Frontal cortex (tissue), 4 donors: Measurements from ENCODE around the gene PNMT. TPM values are rescaled to one million over a fixed set of nuclear protein-coding genes. Genes with fewer than 3 reads are reported as not detected.
A peak's percentile ranks its signal among the peaks of the same experiment; 100 is the strongest.

Experiments
- DNase-seq, 2 donors: peaks; one replicate each; pipeline ENCODE4 v3.0.0; 2012; ENCODE audit warnings: low spot score in 2 of 2
- FAIRE-seq: peaks from 2 replicates; lab custom pipeline; 2012; peaks lifted over from hg19 to GRCh38; lab: Jason Lieb, UNC
- total RNA-seq: library from RNA; depleted of rRNA; stranded (reverse); fragments of >200 nt; gene quantifications from one replicate; pipeline ENCODE4 v1.2.3, GENCODE V29; 2014
- donor health status: control.
- donor health status: control.
- donor health status: control.

PNMT gene, protein sequence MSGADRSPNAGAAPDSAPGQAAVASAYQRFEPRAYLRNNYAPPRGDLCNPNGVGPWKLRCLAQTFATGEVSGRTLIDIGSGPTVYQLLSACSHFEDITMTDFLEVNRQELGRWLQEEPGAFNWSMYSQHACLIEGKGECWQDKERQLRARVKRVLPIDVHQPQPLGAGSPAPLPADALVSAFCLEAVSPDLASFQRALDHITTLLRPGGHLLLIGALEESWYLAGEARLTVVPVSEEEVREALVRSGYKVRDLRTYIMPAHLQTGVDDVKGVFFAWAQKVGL
- total RNA-seq: 3.7 TPM

DNA sequence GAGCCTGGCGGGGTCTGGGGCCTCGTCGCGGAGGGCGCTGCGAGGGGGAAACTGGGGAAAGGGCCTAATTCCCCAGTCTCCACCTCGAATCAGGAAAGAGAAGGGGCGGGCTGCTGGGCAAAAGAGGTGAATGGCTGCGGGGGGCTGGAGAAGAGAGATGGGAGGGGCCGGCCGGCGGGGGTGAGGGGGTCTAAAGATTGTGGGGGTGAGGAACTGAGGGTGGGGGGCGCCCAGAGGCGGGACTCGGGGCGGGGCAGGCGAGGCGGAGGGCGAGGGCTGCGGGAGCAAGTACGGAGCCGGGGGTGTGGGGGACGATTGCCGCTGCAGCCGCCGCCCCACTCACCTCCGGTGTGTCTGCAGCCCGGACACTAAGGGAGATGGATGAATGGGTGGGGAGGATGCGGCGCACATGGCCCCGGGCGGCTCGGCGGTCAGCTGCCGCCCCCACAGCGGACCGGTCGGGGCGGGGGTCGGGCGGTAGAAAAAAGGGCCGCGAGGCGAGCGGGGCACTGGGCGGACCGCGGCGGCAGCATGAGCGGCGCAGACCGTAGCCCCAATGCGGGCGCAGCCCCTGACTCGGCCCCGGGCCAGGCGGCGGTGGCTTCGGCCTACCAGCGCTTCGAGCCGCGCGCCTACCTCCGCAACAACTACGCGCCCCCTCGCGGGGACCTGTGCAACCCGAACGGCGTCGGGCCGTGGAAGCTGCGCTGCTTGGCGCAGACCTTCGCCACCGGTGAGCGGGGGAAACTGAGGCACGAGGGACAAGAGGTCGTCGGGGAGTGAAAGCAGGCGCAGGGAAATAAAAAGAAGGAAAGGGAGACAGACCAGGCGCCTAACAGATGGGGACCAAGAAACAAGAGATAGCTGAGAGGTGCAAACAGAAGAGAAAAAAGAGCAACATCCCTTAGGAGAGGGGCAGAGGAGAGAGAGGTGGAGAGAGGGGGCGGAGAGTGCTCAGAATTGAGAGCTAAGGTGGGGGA, at the start of gene PNMT:
Gene PNMT (plus strand): TSS at position 509 of the 980 bp plus-strand sequence. CDS start 23 bp downstream, at position 532.
- FAIRE-seq (no peak), DNase-seq (peak; percentile 67 to 75)

DNA sequence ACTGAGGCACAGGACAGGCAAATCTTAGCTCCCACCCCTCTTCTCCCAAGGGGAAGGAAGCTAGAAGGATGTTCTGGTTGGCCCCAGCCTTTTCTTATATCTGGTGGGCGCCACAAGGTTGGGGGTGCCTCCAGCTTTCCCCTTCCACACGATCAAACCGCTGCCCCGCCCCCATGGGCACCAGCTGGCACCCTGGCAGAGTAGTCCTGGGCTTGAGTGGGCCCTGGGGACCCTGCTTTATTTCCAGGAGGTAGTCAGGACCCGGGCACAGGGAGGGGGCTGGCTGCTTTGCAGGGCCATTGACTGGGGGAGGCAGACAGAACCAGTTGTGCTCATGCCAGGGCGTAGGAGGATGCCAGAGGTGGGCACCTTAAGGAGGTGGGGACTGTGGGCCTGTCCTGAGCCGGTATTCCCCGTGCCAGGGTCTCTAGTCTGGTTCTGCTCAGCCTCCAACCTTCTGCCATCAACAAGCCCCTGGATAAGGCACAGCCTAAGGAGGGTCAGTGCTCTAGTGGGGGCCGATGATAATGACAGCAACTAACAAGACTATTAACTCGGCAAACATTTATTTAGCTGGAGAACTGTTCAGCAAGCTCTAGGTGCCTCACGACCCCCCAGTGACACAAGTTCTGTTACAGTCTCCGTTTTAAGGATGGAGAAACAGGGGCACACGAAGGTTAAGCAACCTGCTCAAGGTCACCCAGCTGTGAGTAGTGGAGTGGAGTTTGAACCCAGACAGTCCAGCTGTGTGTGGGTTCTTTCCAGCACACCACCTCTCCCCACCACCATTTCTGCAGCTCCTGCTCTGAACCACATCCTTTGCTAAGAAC, 49.1 kb upstream of the PNMT start:
- FAIRE-seq: no peak
- no peak for DNase-seq

DNA sequence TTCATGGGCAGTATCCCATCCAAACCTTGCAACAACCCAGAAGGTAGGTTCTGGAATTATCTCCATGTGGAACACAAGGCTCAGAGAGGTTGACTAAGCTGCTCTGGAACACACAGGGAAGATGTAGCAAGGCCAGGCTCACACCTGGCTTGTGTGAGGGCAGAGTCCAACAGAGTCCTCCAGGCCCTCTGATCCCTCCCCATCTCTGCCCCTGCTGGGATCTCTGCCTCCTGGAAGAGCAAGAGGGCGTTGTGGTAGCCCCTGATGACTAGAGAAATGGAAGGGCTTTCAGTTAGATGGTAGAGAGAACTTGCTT, 48.5 kb upstream of the PNMT start:
- no peak for FAIRE-seq
- DNase-seq: no peak

DNA sequence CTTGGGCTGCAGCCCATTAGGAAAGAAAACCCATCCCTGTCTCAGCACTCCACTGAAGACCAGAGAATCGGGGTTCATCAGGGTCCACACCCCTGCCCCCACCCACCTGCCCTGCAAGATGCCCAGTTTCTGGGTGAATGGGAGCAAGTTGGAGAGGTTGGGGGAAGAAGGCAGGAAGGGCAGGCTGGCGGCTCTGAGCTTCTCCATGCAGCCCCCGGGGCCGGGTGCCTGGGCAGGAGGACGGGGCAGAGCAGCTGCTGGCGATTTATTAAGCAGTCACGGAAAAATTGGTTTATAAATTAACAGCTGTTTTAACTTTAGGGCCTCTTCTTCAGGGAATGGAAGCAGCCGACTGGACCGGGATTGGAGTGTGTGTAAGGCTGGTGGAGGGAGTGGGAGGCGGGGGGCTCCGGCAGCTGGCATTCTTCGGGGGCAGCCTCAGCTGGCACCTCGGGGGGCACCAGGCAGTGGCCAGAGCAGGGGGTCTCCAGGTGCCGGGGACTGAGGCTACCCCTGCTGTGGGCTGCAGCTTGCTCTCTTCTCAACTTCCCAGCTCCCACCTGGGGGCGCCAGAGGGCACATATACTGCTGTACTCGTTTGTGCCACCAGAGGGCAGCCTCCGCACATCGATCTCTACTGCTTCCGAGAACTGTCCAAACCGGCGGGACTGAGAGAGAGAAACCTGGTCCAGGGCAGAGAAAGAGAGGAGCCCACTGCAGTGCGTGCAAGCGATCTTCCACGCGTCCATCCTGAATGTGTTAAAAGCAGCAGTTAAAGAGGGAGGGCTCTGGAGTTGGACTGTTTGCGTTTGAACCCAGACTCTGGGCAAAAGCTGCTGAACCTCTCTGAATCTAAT, 46.5 kb upstream of the PNMT start:
- DNase-seq (peak; percentile 87 to 90), FAIRE-seq (no peak)

DNA sequence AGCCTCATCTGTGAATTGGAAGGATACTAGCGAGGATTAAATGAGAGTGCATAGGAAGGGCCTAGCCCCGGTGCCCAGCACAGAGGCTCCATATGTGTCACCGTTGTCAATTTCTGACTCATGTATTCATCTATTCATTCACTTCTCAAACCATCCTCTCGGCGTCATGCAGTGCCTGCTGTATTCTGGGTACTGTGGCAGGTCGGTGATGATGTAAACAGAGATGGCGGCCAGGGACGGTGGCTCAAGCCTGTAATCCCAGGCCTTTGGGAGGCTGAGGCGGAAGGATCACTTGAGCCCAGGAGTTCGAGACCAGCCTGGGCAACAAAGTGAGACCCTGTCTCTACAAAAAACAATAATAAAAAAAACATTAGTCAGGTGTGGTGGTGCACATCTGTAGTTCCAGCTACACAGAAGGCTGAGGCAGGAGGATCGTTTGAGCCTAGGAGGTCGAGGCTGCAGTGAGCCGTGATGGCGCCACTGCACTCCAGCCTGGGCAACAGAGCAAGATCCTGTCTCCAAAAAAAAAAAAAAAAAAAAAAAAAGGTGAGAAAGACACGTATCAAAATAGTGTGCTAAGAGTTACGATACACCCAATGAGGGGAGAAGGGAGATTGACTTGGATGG, 45.8 kb upstream of the PNMT start:
- FAIRE-seq: no peak

DNA sequence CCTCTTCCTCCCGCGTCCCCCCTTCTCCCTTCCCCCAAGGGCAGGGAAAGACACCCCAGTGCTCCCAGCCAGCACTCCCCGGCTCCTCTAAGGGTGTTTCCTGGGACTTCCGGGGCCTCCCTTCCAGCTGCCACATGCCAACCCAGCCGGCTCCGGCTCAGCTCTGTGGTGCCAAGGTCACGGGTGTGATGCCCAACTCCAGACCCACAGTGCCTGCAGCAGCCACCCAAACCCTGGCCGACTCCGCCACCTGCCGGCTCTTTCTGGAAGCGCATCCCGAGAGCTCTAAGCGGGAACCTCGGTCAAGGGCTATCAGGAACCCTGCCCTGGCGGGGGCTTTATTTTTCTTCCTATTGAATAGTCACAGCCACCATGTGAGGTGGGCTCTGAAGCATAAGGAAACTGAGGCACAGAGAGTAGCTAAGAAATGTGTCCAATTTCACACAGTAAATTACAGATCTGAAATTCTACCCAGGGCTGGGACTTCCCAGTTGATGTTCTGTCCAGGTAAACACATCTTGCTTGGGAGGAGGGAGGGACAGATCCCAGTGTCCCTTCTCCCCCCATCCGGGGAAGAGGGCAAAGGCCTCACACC, 44.8 kb upstream of the PNMT start:
- FAIRE-seq (no peak), DNase-seq (peak; percentile 78 to 80)

More for the DNA sequence above, 45.8 kb upstream of the PNMT start:
- DNase-seq: no peak

DNA sequence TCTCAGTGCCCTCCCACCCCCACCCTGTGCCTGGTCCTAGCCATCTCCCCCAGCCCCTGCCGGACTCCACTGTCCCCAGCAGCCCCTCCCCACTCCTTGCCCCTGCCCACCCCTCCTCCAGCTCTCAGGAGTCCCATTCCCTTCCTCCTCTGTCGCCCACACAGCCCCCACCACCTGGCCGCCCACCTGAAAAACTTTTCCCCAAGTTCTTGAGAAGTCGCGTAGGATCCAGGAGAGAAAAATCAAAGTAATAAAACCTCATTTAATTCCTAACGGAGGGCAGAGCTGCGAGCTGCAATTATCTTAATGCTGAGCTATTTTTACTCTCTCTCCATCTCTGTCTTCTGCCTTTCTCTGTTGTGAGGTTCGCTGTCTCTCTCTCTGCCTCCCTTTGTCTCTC, 43.9 kb upstream of the PNMT start:
- DNase-seq: no peak
- FAIRE-seq: no peak

DNA sequence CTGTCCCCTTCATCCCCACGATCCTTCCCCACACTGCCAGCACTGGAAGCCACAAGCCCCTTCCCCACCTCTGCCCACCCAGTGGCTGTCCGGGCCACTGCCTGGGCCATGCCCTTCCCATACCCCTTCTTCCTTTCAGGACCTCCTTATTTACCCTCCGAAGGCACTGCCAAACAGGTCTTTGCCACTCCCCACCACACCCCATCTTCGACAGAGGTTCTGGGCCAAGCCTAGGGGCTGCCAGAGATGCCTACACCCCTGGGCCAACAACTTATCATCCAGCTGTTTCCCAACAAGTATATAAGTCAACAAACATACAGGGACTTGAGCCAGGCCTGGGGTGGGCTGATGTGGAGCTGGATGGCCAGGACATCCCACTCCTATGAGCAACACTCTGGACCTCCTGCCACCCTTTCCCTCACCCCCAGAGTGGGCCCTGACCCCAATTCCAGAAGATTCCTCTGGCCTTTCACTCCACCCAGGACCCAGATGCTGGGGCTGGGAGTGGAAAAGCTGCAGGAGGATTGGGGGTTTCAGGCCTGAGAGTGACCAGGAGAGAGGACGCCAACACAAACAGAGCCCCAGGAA, 43.0 kb upstream of the PNMT start:
- DNase-seq (no peak), FAIRE-seq (no peak)

DNA sequence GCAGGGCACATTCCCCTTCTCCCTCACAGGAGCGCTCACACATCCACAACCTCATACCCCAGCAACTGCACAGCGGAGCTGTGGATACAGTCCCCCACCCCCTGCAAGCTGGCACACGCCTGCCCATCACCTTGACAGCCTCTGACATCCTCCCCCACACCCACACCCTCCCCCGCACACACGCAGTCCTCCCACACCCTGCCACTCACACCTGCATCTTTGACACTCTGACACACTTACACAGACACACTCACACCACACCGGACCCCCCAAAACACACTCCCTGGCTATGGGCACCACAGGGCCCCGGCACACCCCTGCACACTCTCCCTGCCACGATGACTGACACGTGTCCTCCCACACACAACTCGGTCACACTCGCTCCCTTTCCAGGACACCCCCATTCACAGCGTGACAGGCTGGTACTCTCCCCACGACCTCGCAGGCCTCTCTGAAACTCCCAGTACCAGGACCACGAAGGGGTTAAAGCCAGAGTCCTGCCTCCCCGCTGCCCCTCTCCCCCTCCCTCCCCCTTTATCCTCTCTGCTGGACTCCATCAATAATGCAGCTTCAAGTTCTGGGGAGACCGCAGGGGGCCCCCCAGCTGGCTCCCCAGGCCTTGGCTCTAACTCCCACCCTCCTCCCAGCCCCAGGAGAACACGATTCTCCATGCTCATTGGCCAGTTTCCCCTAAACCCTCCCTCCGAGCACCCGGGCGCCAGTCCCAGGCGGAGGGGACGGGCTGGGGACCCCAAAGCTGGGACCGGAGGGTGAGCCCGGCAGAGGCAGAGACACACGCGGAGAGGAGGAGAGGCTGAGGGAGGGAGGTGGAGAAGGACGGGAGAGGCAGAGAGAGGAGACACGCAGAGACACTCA, 41.8 kb upstream of the PNMT start, which contains the start of gene PPP1R1B:
Gene PPP1R1B (plus strand): TSS at position 782 of the 876 bp plus-strand sequence. CDS start 441 bp downstream, outside the sequence.
- DNase-seq (no peak), FAIRE-seq (no peak)

DNA sequence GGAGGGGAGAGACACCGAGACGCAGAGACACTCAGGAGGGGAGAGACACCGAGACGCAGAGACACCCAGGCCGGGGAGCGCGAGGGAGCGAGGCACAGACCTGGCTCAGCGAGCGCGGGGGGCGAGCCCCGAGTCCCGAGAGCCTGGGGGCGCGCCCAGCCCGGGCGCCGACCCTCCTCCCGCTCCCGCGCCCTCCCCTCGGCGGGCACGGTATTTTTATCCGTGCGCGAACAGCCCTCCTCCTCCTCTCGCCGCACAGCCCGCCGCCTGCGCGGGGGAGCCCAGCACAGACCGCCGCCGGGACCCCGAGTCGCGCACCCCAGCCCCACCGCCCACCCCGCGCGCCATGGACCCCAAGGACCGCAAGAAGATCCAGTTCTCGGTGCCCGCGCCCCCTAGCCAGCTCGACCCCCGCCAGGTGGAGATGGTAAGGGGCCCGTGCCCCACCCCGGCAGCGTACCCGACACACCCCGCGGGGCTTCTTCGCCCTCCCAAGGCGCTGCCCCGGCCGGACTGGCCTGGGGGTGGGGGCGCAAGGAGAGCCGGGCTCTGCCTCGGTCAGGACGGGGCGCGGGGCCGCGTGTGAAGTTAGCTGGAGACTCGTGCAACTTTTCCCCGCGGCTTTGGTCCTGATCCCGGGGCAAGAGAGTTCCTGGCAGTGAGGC, 41.1 kb upstream of the PNMT start:
- FAIRE-seq (no peak), DNase-seq (no peak)

DNA sequence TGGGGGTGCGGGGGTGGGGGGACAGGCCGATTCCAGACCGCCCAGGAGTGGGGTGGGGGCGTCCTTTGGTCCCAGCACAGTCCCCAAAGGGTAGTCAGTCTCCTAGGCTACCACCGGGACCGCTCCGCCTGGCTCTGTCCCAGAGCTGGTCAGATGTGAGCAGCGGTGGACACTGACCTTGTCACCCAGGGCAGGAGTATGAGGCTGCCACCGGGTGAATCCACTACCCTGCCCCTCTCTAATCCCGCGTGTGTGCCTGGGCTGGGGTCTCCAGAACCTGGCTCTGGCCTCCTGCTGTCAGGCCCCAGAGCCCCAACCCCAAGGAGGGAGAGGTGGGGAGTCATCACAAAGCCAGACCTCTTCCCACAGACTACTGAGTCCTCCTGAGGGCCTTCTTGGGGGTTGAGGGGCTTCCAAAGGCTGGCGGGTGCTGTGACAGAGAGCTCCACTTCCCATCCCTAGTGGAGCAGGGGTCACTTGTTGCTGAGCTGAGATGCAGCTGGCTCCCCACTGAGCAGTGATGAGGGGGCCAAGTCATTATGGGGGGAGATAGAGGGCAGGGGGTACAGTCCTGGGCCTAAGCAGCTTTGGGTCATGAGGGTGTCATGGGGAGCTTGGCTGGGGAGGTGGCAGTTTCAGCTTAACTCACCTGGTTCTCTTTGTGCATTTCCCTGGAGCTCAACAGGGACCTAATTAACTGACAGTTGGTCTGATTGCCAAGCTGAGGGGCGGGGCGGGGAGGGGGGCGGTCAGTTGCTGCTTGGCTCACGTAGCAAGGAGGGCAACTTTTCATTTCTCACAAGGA, 40.3 kb upstream of the PNMT start:
- no peak for DNase-seq
- FAIRE-seq: no peak

DNA sequence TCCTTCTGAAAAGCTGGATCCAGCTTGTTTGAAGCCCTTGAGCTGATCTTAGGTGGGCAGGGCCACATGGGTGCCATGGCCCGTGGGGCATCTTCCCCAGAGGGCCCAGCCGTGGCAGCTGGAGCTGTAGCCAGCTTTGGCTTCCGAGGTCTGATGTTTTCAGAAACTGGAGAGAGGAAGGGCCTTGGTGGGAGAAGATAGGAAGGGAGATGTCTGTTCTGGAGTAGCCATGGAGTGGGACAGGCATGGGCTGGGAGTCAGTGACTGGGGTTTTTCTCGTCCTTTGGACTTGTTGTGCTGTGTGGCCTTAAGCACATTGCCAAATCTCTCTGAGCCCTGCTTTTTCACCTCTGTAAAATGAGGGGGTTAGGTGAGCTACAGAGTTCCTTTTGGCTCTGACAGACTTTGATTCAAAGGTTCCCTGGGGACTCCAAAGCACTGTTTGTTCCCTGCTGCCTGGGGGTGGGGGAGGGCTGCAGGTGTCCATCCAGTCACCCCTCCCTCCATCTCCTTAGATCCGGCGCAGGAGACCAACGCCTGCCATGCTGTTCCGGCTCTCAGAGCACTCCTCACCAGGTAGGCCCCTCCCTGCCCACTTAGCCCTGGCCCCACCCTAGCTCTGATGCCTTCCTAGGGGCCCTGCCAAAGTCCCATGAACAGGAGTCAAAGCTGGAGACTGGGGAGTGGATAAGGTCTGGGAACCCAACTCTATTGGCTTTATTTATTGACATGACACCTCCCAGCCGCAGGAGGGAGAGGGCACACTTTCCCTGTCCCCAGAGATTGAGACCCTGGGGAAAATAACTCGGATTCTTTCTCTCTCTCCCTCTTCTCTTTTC, 39.4 kb upstream of the PNMT start:
- DNase-seq: no peak
- FAIRE-seq: no peak

DNA sequence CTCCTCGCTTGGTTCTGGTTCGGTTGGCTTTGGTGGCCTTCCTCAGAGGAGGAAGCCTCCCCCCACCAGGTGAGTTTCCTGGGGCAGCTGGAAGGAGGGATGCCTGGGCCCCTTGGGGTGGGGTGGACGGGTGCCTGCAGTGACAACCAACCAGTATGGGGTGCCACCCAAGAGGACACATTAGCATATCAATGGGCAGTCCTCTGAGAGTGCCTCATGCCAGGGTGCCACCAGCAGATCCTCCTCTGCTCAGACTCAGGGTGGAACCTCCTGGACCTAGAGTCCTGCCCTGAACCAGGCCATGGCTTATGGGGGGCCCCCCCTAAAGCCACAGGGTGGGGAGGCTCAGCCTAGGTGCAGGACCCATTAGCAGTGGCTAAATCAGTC, 38.8 kb upstream of the PNMT start:
- FAIRE-seq: no peak
- no peak for DNase-seq

DNA sequence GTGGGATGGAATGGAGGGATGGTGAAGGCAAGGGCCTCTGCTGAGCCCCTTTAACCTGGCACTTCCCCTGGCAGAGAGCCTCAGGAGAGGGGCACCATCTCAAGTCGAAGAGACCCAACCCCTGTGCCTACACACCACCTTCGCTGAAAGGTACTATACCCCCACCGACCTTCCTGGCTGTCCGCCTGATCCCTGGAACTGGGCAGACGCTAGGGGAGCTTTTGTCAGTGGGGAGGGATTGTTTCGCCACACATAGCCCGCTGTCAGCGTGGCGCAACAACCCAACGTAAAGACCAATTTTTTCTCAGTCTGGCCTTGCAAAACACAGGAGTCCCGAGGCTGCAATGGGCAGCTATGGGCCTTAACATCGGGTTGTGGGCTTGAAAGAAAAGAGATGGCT, 38.4 kb upstream of the PNMT start:
- no peak for FAIRE-seq
- no peak for DNase-seq

DNA sequence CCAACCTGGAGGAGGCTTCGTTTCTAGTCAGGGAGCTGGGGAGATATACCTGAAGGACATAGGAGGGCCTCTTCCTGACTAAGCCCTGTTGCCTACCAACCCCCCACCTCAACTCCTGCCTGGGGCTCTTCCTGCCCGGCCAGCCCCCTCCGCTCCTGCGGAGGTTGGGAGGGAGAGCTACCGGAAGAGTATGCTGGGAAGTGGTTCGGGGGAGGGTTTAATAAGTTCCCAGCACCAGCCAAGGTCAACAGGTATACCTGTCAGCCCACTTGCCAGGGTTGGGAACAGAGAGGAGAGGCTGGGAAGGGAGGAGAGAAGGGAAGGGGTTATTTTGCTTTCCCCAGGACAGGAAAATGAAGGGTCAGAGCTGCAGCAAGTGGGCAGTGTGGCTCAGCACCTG, 36.9 kb upstream of the PNMT start:
- no peak for FAIRE-seq
- DNase-seq: no peak
